Right cardiac atrium (tissue), 5 donors: Measurements from ENCODE around the gene SH3TC1. TPM values are rescaled to one million over a fixed set of nuclear protein-coding genes. Genes with fewer than 3 reads are reported as not detected.

Source experiments
- ATAC-seq, 2 donors: fragments of 200-7000 bp; cut with Tn5 transposase; one replicate each; pipeline versions ENCODE4 v1.8.0 to v1.9.1; 2020; ENCODE audit warnings: moderate library complexity in 2 of 2, mild to moderate bottlenecking in 1 of 2
- DNase-seq, 3 donors: peaks; one replicate each; pipeline ENCODE4 v3.0.0-alpha.2; 2020
- H3K27ac ChIP-seq: one replicate; pipeline ENCODE4 v1.5.1; 2013; ENCODE audit warnings: mild to moderate bottlenecking, low read length, control low read depth, moderate library complexity
- H3K27me3 ChIP-seq: one replicate; pipeline ENCODE4 v1.6.1; 2013; ENCODE audit not compliant: control insufficient read depth, insufficient read depth
- H3K4me1 ChIP-seq: one replicate; pipeline ENCODE4 v1.6.1; 2013; ENCODE audit warnings: low read length; ENCODE audit not compliant: control insufficient read depth, insufficient read depth
- H3K4me3 ChIP-seq: one replicate; pipeline ENCODE4 v1.5.1; 2013; ENCODE audit warnings: low read length, control low read depth
- H3K9me3 ChIP-seq: one replicate; pipeline ENCODE4 v1.6.1; 2013; ENCODE audit warnings: low read length; ENCODE audit not compliant: control insufficient read depth
- WGBS: extraction: QIAGEN DNeasy Blood & Tissue Kit; methylation state at CpG from one replicate; pipeline ENCODE4 v1.1.7; 2013; 5-methylcytosine and 5-hydroxymethylcytosine counted together
- intact Hi-C, 4 donors: fragments of 100-400 bp; cut with DNase I; formaldehyde crosslinking; loops; one replicate each; pipeline versions ENCODE4 v1.11.0 to v1.14.0; 2022 to 2023
- polyA plus RNA-seq: library from polyadenylated mRNA; stranded (reverse); fragments of 200-250 nt; gene quantifications from one replicate; pipeline ENCODE4 v1.2.3, GENCODE V29; 2013
- total RNA-seq, 4 donors: library from RNA; stranded (reverse); fragmentation: NEBNext Ultra II Directional; extraction: Animal tissue kit (Norgen Biotek cat#: 25700); gene quantifications; one replicate each; pipeline ENCODE4 v1.2.1, GENCODE V29; 2021
- donor health status: healthy with polysubstance abuse.
- donor health status: DM: no; HTN: yes; CAD: no.
- donor health status: DM: no; HTN: no; CAD: no.
- donor health status: DM: no; HTN: yes; CAD: no; lungs with severe emphysema.
- donor health status: DM: yes; HTN: yes; CAD: no.

SH3TC1 gene
- total and polyA plus RNA-seq, 5 donors = 5.4 to 17.1 (median 10.6) TPM

GRCh38 chr4:8274066-8274652, 75.1 kb downstream of the SH3TC1 start:
- intact Hi-C loops = loop anchor here in 1 of 4 donors (10.0 kb wide), 1 partner anchor 131 kb away; no protein-coding TSS in a partner anchor
- DNase-seq = peak in 2 of 3 donors; percentile 51 to 52
- no peak for ATAC-seq
- Histone ChIP-seq H3K27ac (no peak overlapping the region), H3K4me1 (peaks cover 16% of the 10 kb centered on the region), H3K9me3 (no peaks in the 10 kb centered on the region), H3K27me3 (no peaks in the 10 kb centered on the region), H3K4me3 (no peak overlapping the region)
- WGBS = 93% methylated on average over 21 of the region's 21 CpGs

- Histone ChIP-seq H3K4me3 (no peak overlapping the region), H3K27me3 (no peaks in the 10 kb centered on the region), H3K4me1 (peaks cover 16% of the 10 kb centered on the region), H3K9me3 (no peaks in the 10 kb centered on the region), H3K27ac (no peak overlapping the region)
- ATAC-seq (peak; percentile 63 to 76), DNase-seq (peak; percentile 93 to 97 (median 95))
- intact Hi-C loops = loop anchor here in 2 of 4 donors (5.0 to 10.0 kb wide), 2 partner anchors 127 to 130 kb away; no protein-coding TSS in a partner anchor
- WGBS = 53% methylated on average over 19 of the region's 19 CpGs
Observed at GRCh38 chr4:8274765-8275547, 75.9 kb downstream of the SH3TC1 start.

GRCh38 chr4:8275548-8275910, 76.4 kb downstream of the SH3TC1 start:
- peak; percentile 28 to 62 (median 51) for DNase-seq
- Histone ChIP-seq H3K27me3 (no peaks in the 10 kb centered on the region), H3K9me3 (no peaks in the 10 kb centered on the region), H3K27ac (no peak overlapping the region), H3K4me3 (no peak overlapping the region), H3K4me1 (peaks cover 16% of the 10 kb centered on the region)
- ATAC-seq = no peak
- intact Hi-C loops = loop anchor here in 2 of 4 donors (5.0 to 10.0 kb wide), 2 partner anchors 127 to 129 kb away; no protein-coding TSS in a partner anchor
- WGBS = 79% methylated on average over 4 of the region's 4 CpGs

- ATAC-seq (peak; percentile 22 to 31), DNase-seq (peak; percentile 79 to 93 (median 90))
- Histone ChIP-seq H3K4me3 (no peak overlapping the region), H3K27ac (no peak overlapping the region), H3K9me3 (no peaks in the 10 kb centered on the region), H3K4me1 (peaks cover 16% of the 10 kb centered on the region), H3K27me3 (no peaks in the 10 kb centered on the region)
- intact Hi-C loops = loop anchor here in 2 of 4 donors (5.0 to 10.0 kb wide), 2 partner anchors 126 to 128 kb away; no protein-coding TSS in a partner anchor
- WGBS = 53% methylated on average over 24 of the region's 24 CpGs
Observed at GRCh38 chr4:8276358-8277240, 77.5 kb downstream of the SH3TC1 start.

GRCh38 chr4:8277356-8278008, 78.4 kb downstream of the SH3TC1 start:
- intact Hi-C loops = loop anchor here in 2 of 4 donors (5.0 to 10.0 kb wide), 2 partner anchors 125 to 127 kb away; no protein-coding TSS in a partner anchor
- ATAC-seq (no peak), DNase-seq (peak; percentile 18 to 52 (median 50))
- 88% methylated on average over 11 of the region's 11 CpGs for WGBS
- no peaks in the 10 kb centered on the region for H3K27me3 ChIP-seq
- H3K4me1 ChIP-seq = peaks cover 10% of the 10 kb centered on the region
- H3K27ac ChIP-seq = no peak overlapping the region
- no peak overlapping the region for H3K4me3 ChIP-seq
- H3K9me3 ChIP-seq = no peaks in the 10 kb centered on the region

GRCh38 chr4:8278009-8278395, 78.9 kb downstream of the SH3TC1 start:
- DNase-seq (peak in 2 of 3 donors; percentile 68 to 75), ATAC-seq (no peak)
- Histone ChIP-seq H3K27ac (no peak overlapping the region), H3K9me3 (no peaks in the 10 kb centered on the region), H3K27me3 (no peaks in the 10 kb centered on the region), H3K4me1 (peaks cover 5% of the 10 kb centered on the region), H3K4me3 (no peak overlapping the region)
- 60% methylated on average over 6 of the region's 6 CpGs for WGBS
- intact Hi-C loops = loop anchor here in 2 of 4 donors (5.0 to 10.0 kb wide), 2 partner anchors 124 to 127 kb away; no protein-coding TSS in a partner anchor

GRCh38 chr4:8278421-8279287, 79.6 kb downstream of the SH3TC1 start:
- Histone ChIP-seq H3K9me3 (no peaks in the 10 kb centered on the region), H3K27ac (no peak overlapping the region), H3K27me3 (no peaks in the 10 kb centered on the region), H3K4me3 (no peak overlapping the region), H3K4me1 (peaks cover 5% of the 10 kb centered on the region)
- 45% methylated on average over 17 of the region's 17 CpGs for WGBS
- DNase-seq (peak; percentile 62 to 79 (median 73)), ATAC-seq (peak in 1 of 2 donors; percentile 0)
- intact Hi-C loops = loop anchor here in 2 of 4 donors (5.0 to 10.0 kb wide), 2 partner anchors 124 to 126 kb away; no protein-coding TSS in a partner anchor

- 86% methylated on average over 22 of the region's 22 CpGs for WGBS
- intact Hi-C loops = loop anchor here in 2 of 4 donors (5.0 to 10.0 kb wide), 2 partner anchors 123 to 125 kb away; no protein-coding TSS in a partner anchor
- no peak for ATAC-seq
- DNase-seq = peak; percentile 20 to 50 (median 41)
- Histone ChIP-seq H3K27me3 (no peaks in the 10 kb centered on the region), H3K9me3 (no peaks in the 10 kb centered on the region), H3K27ac (no peak overlapping the region), H3K4me1 (peaks cover 5% of the 10 kb centered on the region), H3K4me3 (no peak overlapping the region)
Observed at GRCh38 chr4:8279321-8280157, 80.4 kb downstream of the SH3TC1 start.
